SH-SY5Y (cell line): Measurements from ENCODE around the gene DGCR8.

Experiments
- GATA2 ChIP-seq: IDR thresholded peaks from 2 replicates; pipeline ENCODE4 v1.6.1; 2011; ENCODE audit warnings: mild to moderate bottlenecking, low read depth, low read length
- GATA3 ChIP-seq: IDR thresholded peaks from 2 replicates; pipeline ENCODE4 v1.6.1; 2011; ENCODE audit warnings: low read depth, mild to moderate bottlenecking, low read length, moderate library complexity

The DGCR8 gene

DNA sequence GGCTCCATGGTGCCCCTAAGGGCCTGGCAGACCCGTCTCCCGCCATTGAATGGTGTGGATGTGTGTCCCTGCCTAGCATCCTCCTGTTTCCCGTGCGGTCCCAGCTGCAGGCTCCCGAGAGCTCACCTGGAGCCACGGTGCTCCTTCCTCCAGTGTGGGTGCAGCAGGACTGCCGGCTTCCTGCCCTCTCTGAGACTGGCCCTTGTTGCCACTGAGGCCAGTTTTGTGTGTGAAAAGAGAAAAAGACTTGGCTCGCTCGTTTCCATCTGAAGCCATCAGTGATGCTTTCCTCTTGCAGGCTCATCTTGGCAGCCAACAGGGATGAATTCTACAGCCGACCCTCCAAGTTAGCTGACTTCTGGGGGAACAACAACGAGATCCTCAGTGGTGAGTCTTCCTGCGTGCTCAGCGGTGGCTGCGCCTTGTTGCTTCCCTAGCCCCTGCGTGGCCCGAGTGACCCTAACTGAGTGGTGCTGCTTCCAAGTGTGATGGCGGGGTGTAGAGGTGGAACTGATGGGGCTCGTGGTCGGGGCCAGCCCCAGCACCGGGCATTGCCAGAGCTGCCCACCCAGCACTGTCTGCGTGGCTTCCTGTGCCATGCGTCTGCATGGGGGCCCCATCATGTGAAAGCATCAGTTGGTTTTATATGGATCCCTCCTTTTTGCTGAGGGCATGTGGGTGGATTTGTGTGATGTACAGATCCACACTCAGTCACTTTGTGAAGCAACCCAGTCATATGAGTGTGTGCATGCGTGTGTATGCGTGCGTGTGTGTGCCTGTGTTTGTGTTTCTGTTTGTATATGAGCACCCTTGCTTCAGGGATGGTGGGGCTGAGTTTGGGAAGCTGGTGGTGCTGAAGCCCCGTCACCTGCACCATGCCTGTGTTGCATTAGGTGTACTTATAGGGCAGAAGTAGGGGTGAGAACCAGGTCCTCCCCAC, 36.7 kb upstream of the DGCR8 start:
- no peak for TF ChIP-seq GATA2

- TF ChIP-seq GATA2 (no peak), GATA3 (no peak)
Observed at GRCh38 chr22:20043997-20044342, 36.1 kb upstream of the DGCR8 start.

DNA sequence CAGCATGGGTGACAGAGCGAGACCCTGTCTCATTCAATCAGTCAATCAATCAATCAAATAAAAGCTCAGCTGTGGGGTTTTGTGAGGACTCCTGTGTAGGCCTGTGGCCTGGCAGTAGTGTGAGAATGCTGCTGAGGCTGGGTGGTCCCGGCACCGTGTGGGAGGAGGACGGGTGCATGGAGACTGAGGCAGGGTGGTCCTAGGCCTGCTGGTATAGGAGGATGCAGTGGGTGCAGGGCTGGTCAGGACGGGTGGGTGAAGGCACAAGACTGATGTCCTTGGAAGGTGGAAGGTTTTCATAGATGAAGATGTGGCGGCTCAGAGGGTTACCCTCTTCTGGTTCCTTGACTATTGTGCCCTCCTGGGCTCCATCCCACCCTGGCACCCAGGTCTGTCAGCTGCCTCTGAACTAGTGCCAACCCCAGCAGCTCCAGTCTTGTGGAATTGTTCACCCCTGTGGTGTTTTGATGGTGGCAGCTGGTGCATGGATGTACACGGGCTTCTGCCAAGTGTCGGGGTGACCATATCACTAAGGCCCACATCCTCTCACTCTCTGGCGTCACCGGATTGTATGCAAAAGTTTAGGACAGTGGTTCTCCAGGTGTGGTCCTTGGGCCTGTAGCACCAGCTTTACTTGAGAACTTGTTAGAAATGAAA, 35.4 kb upstream of the DGCR8 start:
- TF ChIP-seq GATA2 (no peak), GATA3 (no peak)

GRCh38 chr22:20046730-20047129, 33.3 kb upstream of the DGCR8 start:
- no peak for TF ChIP-seq GATA2
- no peak for TF ChIP-seq GATA3

DNA sequence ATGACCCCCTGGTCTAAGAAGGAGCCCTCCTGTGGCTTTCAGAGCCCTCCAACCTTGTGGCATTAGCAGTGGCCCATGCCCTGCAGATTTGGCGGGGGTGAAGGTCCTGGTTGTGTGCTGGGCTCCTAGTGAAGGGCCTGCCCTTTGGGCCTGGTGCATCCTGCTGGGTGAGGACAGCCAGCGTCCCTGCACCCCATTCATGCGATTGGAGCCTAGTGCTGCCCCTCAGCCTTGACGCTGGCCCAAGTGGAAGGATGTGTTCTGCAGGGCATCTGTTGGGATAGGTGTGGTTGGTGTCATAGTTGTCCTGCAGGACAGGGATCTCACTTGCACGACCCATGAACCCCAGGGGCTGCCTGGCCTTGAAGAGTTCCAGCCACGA, 28.1 kb upstream of the DGCR8 start:
- no peak for TF ChIP-seq GATA2
- no peak for TF ChIP-seq GATA3

GRCh38 chr22:20052309-20053259, 27.5 kb upstream of the DGCR8 start:
- TF ChIP-seq GATA3: no peak
- no peak for TF ChIP-seq GATA2

GRCh38 chr22:20053407-20054033, 26.5 kb upstream of the DGCR8 start:
- TF ChIP-seq GATA2: no peak
- no peak for TF ChIP-seq GATA3

DNA sequence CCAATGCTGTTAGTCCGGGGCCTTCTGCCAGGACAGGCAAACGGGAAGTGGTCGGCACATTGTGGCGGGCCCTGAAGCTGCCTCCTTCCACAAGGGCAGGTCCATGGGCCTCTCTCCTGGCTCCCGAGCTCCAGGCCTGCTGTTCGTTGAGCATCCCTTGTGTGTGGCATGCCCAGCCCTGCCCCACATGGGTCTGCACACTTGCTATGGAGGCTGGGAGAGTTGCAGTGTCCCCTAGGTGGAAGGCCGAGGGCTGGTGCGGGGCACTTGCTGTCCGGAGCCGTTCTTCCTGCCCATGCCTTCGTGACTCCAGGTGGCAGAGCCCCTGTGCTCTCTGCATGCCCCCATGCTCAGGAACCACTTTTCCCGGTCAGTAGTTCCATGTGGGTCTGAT, 26.0 kb upstream of the DGCR8 start:
- TF ChIP-seq GATA2: no peak
- no peak for TF ChIP-seq GATA3

DNA sequence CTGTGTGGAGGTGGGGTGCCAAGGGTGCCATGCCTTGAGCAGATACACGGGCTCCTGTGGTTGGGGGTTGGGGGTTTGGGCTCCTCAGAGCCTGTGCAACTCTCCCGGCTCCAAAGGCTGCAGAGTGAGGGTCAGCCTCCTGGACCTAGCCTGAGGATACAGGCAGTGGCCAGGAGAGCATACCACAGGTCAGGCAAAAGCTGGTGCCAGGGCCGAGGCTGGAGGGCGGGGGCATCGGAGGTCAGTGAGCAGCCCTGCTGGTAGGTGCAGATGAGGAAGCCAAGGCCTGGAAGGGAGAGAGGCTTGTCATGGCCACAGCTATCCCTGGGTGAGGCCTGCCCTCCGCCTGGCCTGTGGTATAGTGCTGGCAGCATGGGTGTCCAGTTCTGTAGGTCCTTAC, 25.6 kb upstream of the DGCR8 start:
- TF ChIP-seq GATA2: no peak
- TF ChIP-seq GATA3: no peak

GRCh38 chr22:20055144-20055543, 24.9 kb upstream of the DGCR8 start:
- TF ChIP-seq GATA3 (no peak), GATA2 (no peak)

- no peak for TF ChIP-seq GATA3
- TF ChIP-seq GATA2: no peak
Observed at GRCh38 chr22:20055654-20056053, 24.4 kb upstream of the DGCR8 start.

GRCh38 chr22:20056161-20056560, 23.9 kb upstream of the DGCR8 start:
- TF ChIP-seq GATA3: no peak

GRCh38 chr22:20056696-20057386, 23.2 kb upstream of the DGCR8 start:
- TF ChIP-seq GATA3 (no peak), GATA2 (no peak)

DNA sequence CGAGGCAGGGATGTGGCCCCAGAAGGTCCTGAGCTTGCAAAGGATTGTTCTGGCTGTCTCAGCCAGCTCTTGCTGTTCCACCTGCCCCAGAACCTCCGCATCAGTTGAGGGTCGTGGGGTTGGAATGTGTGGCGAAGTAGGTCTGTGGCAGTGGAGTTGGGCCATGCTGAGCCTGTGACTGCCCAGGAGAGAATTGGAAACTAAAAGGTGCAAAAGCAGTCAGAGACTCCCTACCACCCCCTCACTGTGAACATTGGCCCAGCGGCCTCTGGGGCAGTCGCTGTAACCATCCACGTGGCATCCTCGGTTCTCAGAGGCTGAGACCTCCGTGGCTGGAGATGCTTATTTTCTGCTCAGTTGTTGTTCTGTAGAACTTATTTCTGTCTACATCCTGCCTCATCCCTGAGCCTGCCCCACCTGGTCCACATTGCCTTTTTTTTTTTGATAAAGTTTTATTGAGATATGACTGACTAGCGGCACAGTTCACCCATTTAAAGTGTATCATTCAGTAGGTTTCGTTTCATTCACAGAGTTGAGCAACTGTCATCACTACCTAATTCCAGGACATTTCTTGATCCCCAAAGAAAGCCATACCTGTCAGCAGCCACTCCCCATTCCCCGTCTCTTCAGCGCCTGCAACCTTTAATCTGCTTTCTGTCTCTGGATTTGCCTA, 22.3 kb upstream of the DGCR8 start:
- TF ChIP-seq GATA2 (no peak), GATA3 (no peak)
